NCI-H187 (cell line): Measurements from ENCODE around the gene HPSE2.

Experiments used
- DNase-seq, 2 experiments: peaks; one replicate each; lab custom pipeline; 2025; lab: John Stamatoyannopoulos, UW

The HPSE2 gene

DNA sequence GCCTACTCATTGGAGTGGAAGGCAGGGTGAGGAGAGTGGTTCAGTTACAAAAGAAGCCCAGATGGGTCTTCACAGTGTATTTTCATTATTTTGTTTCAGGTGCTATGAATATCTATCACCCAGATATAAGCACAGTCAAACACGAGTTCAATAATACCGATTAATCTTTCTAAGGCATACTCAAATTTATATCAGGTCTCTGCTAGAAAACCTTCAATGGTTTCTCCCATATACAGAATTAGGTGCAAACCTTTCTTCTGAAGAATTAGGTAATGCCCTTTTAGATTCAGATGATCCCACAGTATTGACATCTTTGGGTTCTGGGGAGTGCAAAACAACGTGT, 774.2 kb downstream of the HPSE2 start:
- no peak for DNase-seq

DNA sequence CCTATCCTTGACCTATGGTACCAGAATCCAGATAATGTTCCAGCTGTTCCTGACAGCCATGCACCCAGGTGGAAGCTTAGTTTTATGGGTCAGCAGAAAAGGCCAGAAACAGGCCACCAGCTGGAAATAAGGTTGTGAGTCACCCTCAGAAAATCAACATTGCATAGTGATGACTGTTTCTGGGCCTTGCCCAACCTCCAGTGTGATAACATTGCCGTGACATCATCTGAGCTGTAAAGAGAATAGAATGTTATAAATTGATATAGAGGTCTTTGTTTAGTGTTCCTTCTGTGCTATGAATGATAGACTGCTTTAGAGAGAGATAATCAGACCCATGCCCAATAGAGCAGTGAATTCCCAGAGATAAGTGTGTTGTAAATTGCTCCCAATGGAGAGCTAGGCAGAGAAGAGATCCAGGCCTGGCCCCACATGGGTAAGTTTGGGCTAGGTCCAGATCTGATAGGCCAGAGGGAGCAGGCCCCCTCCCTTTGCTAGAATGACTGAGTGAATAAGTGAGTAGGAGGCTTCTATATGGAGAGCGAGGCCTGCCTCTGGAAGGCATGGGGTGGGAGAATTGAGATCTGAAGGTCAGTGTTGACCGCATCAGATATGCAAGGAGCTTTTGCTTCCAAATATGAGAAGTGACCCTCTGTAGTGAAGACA, 774.7 kb downstream of the HPSE2 start:
- no peak for DNase-seq

DNA sequence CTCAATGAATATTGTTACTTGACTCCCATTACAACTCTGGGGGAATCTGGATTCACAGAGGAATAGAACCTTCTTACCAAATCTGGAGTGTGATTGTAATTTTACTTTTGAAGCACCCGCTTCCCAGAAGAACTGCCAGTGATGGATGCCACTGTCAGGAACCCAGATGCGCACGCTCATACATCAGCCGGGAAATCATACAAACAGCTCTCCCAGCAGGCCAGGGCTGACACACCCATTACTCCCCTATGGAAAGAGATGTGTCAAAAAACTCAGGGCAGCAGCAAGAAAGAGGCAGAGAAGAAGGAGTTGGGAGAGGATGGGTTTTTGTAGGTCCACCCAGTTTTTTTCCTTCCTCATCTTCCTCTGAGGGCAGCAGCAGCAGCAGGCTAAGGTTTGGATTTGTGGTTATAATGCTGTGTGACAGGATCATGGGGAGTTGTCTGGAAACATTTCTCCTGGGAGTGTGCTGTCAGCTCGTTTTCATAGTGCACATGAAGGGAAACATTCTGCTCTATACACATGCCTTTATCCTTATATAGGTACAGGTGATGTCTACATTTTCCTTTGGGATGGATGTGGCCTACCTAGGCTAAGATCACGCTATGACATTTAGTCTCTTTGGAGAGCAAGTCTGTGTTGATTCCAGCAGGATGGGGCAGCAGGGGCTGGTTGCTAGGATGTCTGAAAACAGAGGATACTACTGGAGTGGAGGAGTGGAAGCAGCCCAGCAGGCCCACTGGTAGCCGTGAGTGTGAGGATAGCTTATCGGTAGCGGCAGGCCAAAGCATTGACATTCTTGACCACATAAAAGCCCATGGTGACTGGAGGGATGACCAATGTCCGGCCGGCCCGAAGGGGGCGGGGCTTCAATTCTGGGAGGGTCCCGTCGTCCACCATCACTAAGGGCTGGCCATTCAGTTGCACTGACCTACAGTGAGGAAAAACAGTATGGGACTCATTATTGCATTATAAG, 776.6 kb downstream of the HPSE2 start:
- no peak for DNase-seq

DNA sequence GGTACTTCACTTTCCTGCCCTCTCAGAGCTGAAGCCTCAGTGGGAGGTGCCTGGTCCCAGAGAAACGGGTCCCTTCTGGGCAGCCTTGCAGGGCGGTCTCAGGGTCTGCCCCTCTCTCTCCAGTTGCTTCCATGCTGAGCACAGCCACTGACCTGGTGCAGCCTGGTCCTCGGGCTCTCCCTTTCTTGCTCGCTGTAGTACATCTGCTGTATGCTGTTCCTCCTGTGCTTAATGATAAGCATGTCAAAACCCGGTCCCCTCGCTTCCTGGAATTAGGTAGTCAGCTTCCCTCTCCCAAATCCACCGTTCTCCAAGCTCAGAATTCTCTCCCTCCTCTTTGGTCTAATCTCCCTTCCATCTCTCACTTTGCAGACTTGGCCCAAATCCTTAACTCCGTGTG, 777.9 kb downstream of the HPSE2 start:
- no peak for DNase-seq

DNA sequence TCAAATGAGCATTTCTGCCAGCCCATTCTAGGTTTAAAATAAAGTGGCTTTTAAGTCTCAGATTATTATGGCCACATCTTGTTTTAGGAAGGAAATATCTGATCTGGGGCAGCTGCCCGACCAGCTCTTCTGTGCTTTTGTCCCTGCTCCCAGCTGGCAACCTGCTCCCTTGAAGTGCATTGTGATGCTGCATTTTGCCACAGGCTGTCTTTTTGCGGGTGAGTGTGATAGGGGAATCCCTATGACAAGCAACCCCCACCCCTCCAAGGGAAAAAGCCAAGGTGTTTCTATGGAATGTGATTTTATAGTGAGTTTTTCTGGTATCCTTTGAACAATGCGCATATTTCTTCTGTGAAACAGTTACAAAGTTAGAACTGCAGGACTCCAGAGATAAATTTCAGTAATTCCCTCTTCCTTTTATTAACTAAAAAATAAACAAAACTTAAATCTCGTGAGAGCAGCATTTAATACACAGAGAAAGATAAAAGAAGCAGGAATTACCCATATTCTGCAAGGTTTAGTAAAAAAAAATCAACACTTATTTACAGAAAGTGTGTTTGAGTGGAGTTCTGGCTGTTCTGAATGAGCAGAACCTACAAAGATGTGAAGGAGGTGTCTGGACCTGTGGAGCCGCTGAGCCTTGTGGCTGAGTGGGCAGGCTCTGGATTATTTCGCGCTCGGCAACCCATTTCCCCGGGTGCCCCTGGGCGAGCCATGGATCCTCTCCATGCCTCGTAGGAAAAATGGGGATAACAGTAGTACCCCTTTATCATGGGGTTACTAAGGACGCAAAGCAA, 778.8 kb downstream of the HPSE2 start:
- DNase-seq, result no peak

DNA sequence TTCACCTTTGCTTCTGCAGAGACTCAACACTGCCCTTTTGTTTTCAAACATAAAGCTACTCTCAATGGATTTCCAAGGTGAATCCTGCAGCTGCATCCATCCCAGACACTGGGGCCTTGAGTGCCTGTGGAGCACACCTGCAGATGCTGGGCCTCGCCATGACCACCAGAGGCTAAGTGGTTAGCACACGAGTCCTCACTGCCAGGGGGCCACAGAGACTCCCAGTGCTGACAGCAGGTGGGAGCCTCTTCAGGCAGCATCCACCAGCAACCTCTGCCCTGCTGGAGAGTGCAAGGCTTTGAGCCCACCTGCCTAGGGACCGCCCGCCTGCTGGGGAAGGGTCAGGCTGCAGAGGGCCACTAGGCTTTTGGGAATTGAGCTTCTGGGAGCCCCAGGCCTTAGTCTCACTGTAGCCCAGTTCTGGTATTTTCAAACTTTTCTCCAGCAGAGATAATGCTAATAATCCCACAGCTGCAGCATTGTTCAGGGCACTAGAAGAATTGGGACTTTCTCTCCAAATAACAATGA, 779.5 kb downstream of the HPSE2 start:
- no peak for DNase-seq

DNA sequence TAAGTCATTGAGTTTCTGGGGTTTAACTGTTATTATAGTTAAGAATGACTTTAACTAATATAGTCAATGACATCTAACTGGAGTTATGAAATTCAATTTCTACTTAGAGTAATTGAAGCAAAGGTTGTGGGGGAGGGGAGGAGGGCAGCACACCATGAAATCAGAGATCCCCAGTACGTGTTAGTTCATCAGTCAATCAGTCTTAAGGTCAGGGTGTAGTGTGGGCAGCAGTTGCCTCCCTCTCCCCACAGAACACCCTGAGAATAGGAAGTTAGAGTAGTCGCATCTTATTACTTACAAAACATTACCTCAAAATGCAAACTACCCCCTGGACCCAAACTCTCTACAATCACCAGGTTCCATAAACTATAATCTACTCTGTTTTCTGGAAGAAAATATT, 781.9 kb downstream of the HPSE2 start:
- no peak for DNase-seq

DNA sequence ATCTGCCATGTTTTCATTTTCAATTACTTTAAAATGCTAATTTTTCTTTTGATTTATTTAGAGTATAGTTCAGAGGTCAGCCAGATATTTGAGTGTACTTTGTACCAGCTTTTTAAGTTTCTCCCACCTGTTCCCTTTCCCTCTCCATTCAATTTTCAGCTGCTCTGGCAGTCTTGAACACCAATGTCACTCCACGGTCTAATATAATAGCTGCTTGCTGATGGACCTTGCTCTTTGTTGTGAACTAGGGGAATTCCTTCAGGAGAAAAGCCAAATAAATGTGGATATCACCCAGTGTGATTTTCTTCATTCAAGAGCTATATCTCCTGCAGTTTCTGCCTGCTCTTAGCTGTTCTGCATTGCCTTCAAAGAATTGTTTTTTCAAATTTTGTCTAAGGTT, 785.0 kb downstream of the HPSE2 start:
- no peak for DNase-seq

DNA sequence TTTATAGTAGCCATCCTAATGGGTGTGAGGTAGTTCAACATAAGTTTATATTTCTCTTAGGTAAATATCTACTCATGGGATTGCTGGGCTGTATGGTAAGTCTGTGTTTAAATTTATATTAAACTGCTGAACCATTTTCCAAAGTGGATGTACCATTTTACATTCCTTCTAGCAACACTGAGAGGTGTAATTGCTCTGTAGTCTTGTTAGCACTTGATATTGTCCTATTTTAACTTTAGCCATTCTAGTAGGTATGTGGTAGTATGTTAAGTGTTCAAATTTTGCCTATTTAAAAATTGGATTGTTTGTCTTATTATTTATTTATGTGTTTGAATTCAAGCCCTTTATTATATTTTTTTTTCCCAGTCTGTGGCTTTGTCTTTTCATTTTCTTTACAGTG, 786.4 kb downstream of the HPSE2 start:
- no peak for DNase-seq

DNA sequence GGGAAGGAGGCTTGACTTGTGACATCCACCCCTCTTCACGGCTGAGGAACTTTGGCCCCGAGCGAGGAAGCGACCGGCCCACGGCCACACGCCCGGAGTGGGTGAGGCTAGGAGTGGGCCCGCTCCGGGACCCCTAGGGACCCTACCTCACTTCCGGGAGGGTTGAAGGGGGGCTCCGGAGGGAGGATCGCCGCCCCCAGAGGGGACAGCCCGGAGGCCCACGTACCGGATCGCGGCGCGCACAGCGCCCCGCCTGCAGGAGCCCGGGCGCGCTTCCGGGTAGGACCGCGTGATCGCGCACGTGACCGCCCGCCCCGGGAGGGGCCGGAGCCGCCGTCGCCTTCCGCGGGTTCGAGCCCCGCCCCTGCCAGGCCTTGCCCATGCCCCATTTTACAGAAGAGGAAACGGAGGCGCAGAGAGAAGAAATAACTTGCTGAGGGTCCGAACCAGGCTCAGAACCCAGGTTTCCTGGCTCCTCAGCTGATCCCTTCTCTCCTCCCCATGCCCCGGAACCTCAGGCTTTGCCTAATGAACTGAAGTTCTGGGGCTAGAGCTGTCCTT, 788.9 kb downstream of the HPSE2 start, which contains the start of gene HPS1:
Gene HPS1 (minus strand): TSS at position 275 of the 561 bp plus-strand sequence. CDS start 3,695 bp downstream, outside the sequence.
- no peak for DNase-seq

DNA sequence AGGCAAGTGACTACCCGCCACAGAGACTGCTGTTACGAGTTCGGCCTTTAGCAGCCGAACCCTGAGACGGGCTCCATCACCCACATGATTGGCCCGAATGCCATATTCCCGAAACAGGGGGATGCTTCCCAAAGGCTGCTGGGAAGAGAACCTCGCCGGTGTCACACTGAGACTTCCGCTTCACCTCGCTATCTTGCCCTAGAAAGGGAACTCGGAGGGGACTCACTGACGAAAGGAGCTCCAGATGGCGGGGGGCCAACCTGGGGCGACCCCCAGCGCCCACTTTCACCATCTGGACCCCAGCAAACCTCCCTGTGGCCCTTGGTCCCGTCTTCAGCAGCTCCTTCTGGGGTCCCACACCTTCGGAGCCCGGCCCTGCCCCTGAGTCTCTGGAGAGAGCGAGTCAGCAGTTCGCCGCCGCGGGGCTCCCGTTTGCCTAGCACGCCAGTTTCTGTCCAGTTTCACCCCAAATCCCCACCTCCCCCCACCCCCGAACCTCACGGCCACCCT, 789.4 kb downstream of the HPSE2 start:
- no peak for DNase-seq

DNA sequence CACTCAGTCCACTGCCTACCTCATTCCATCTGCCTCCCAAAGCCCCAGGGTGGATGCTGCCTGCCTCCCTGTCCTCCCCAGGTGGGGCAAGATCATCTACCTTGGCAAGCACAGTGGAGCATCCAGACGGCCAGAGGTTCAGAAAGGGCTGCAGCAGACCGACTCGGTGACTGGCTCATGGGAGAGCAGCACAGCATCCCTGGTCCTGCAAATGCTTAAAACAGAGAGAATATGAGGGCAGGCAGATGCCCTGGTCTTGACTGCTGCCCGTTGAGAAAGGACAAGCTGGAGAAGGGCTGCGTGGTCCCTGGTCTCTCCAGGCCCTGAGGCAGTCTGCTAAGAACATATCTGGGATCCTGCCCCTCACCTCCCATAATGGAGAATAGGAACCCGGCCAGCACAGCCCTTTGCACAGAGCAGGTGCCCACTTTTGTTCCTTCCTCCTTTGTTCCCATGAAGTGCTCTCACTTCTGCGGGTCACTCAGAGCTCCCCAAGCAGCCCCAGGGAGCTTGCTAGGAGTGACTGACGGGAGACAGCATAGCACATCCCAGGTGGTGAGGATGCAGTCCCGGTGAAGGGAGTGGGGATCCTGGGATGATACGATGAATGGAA, 790.3 kb downstream of the HPSE2 start:
- DNase-seq, result no peak

DNA sequence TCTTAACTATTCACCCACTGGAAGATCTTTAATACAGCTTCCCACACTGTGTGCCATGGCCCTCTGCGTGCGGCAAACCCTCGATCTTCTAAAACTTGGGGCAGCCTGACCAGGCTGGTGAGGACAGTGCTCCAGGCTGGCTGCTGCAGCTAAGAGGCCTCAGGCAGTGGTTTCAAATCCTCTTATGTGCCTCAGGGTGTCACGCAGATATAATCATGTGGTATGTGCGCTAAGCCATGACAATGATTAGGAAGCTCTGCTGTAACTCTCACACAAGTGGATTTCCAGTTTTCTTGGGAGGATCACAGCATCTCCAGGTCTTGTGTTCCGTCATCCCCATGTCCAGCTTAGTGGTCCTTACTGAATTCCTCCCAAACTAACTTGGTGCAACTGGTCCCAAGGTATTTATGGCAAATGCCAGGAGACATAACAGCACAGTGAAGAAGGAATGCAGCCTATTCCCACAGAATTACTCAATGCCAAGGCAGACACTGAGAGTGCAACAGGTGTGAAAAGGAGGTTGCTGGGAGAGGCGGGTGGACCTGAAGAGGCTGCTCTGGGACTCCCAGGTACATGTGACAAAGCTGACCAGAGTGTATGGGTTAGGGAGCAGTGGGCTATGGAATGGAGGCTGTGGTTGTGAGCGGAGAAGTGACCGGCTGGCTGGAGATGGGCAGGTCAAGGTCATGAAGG, 791.2 kb downstream of the HPSE2 start:
- DNase-seq, result no peak

DNA sequence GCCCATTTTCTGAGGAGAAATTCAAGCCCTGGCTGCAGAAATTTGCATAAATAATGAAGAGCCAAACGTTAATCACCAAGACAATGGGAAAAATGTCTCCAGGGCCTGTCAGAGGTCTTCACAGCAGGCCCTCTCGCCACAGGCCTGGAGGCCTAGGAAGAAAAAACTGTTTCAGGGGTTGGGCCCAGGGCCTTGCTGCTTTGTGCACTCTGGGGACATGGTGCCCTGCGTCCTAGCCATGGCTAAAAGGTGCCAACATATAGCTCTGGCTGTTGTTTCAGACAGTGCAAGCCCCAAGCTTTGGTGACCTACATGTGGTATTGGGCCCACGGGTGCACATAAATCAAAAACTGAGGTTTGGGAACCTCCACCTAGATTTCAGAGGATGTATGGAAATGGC, 796.9 kb downstream of the HPSE2 start:
- no peak for DNase-seq

DNA sequence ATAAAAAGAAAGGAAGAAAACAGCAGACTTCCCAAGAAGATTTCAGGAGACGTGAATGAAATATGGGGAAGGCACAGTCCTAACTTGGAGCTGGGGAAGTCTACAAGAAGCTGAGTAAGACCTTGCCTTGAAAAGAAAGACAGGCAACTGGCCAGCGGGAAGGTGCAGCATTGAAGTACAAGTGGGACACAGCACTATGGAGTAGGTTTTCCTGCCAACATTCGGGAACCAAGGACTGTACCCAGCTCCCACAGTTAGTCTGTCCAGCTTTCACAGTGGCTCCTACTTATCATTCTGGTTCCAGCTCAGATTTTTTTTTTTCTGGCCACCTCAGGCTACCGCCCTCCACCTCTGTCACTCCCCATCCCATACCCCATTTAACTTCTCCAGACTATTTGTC, 798.9 kb downstream of the HPSE2 start:
- no peak for DNase-seq

DNA sequence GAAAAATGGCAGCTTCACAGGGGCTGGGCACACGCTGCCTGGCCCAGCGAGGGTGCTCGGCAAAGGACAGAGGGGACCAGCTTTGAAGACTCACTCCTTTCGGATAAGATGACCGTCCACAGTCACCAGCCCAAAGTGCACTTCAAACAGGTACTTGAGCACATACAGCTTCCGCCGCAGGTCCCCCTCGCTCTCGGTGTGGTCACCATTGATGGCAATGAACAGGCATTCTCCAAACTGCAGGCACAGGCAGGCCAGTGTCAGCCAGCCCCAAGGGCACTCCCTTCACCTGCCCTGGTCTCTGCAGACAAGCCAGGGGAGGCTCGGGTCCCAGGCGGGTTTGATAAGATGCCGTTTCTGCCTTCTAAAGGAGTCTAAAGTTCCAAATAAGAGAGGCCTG, 800.5 kb downstream of the HPSE2 start:
- no peak for DNase-seq

DNA sequence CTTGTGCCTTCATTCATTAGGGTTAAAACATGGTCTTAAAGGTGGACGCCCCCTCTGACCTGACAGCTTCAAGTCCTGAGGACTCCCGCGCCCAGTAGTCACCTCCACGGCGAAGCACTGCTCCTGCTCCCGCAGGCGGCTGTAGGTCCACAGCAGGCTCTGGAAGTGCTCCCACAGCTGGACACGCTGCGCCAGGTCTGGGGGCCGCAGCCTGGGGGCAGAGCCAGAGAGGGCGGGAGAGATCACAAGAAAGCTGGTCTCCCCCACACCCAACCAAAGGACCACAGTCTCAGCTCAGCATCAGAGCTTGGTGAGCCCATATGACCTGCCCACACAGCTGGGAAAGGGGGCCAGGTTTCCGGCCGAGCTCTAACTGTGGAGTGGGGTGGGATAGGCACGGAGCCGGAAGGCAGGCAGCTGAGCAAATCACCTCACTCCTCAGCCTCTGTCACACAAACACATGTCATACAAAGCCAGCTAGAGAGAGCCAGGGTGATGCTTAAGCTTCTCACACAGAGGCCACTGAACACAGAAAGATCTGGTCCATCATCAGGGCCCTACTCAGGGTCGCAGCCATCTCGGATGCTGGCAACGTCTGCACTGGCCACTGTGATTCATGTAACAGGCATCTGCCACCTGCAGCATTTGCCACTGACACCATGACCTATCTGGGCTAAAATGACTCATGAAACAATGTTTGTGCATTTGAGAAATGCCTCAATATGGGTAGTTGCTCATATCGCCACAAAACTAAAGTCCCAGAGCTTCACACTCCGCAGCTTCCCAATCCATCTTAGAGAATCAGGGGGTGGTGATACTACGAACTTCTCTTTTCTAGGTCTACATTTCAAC, 801.5 kb downstream of the HPSE2 start:
- DNase-seq, result no peak

DNA sequence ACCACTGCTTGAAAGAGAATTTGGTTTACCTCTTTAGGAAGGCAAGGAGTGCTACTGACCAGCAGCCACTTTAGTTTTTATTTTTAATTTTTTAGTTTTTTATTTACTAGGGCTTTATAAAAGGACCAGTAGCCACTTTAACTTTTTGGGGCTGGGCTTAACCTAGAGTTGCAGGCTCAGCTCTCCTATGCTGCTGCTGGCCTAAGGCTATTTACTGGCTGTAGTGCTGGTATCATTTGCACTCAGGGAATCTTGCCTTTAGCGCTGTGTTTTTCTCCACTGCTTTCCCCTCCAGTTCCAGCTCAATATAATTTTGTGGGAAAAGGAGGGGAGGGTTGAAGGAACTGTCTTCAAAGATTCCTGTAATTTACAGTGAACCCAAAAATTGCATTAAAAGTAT, 802.3 kb downstream of the HPSE2 start:
- no peak for DNase-seq

DNA sequence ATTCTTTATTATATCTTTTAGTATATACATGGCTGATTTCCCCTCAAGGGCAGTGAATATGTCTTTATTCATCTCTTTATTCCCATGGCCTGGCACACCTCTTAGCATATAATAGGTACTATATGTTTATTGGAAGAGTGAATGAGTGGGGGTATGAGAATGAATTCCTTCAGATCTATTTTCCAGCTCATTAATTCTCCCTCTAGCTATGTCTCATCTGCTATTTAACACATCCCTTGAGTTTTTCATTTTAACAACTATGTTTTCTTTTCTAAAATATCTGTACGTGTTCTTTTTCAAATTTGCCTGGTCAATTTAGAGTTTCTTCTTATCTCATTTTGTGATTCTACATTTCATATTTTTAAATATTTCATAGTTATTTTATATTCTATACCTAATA, 803.3 kb downstream of the HPSE2 start:
- DNase-seq, result no peak

DNA sequence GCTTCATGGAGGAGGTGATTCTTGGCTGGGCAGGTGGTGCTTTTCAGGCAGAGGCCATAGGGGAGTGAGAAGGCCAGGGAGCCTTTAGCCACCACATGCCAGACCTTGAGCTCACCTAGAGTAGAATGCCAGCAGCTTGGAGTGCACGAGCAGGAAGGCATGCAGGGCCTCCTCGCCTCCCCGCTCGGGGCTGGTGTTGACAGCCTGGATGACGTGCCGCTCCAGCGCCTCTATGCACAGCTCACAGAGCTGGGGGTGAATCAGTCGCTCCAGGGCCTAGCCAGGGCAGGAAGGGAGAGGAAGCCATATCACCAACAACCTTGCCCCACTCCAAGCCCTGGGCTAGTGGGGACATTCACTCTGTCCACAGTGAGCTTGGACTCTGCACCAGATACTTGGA, 804.6 kb downstream of the HPSE2 start:
- DNase-seq, result no peak
